ENCODE data around the gene KCNG2.

DNA sequence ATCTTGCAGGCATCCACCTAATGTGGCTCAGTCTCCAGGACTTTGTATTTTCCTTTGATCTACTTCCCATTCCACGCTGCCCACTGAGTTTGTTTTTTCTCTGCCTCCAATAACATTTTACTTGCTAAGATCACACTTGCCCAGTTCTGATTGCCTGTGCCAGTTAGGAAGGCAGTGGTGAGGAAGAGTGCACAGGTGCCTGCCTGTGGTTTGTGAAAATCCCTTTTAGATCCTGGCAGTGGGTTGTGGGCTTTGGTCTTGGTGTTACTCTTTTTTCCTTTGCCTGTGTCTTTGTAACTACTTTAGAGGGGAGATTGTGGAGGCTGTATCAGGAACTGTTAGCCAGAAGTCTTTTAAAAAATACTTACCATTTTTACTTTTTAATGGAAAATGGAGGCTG is 36.9 kb upstream of the KCNG2 start:
- TF ChIP-seq, protein P1, sequence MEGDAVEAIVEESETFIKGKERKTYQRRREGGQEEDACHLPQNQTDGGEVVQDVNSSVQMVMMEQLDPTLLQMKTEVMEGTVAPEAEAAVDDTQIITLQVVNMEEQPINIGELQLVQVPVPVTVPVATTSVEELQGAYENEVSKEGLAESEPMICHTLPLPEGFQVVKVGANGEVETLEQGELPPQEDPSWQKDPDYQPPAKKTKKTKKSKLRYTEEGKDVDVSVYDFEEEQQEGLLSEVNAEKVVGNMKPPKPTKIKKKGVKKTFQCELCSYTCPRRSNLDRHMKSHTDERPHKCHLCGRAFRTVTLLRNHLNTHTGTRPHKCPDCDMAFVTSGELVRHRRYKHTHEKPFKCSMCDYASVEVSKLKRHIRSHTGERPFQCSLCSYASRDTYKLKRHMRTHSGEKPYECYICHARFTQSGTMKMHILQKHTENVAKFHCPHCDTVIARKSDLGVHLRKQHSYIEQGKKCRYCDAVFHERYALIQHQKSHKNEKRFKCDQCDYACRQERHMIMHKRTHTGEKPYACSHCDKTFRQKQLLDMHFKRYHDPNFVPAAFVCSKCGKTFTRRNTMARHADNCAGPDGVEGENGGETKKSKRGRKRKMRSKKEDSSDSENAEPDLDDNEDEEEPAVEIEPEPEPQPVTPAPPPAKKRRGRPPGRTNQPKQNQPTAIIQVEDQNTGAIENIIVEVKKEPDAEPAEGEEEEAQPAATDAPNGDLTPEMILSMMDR (conservative IDR thresholded peaks at IDR 0.05; ENCODE audit: low read depth in 2 of 2), result no peak
- TF ChIP-seq EZH2 (IDR thresholded peaks at IDR 0.05; ENCODE audit: low read depth, unreplicated experiment) (no peak), POLR2AphosphoS5 (IDR thresholded peaks at IDR 0.05; ENCODE audit: low read depth) (no peak), ZNF331 (CRISPR knock-in tag; IDR thresholded peaks at IDR 0.05; ENCODE audit: low read depth) (no peak), CREB1 (CRISPR knock-in tag; IDR thresholded peaks at IDR 0.05; ENCODE audit: low read depth) (no peak), STAT1 (IDR thresholded peaks at IDR 0.05; ENCODE audit: unreplicated experiment) (no peak), EZH2phosphoT487 (IDR thresholded peaks at IDR 0.05; ENCODE audit: unreplicated experiment) (no peak), JUNB (IDR thresholded peaks at IDR 0.05; ENCODE audit: unreplicated experiment) (no peak)
- TF ChIP-seq, protein P2, sequence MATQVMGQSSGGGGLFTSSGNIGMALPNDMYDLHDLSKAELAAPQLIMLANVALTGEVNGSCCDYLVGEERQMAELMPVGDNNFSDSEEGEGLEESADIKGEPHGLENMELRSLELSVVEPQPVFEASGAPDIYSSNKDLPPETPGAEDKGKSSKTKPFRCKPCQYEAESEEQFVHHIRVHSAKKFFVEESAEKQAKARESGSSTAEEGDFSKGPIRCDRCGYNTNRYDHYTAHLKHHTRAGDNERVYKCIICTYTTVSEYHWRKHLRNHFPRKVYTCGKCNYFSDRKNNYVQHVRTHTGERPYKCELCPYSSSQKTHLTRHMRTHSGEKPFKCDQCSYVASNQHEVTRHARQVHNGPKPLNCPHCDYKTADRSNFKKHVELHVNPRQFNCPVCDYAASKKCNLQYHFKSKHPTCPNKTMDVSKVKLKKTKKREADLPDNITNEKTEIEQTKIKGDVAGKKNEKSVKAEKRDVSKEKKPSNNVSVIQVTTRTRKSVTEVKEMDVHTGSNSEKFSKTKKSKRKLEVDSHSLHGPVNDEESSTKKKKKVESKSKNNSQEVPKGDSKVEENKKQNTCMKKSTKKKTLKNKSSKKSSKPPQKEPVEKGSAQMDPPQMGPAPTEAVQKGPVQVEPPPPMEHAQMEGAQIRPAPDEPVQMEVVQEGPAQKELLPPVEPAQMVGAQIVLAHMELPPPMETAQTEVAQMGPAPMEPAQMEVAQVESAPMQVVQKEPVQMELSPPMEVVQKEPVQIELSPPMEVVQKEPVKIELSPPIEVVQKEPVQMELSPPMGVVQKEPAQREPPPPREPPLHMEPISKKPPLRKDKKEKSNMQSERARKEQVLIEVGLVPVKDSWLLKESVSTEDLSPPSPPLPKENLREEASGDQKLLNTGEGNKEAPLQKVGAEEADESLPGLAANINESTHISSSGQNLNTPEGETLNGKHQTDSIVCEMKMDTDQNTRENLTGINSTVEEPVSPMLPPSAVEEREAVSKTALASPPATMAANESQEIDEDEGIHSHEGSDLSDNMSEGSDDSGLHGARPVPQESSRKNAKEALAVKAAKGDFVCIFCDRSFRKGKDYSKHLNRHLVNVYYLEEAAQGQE (IDR thresholded peaks at IDR 0.05; ENCODE audit: unreplicated experiment), result no peak

Measured in GM23338 (cell line).